ENCODE results near the gene MARK1.

- TF ChIP-seq CTCF (IDR thresholded peaks at IDR 0.05) (no peak), POLR2A (IDR thresholded peaks at IDR 0.05) (no peak)
Observed at GRCh38 chr1:220592714-220593113, 64.8 kb downstream of the MARK1 start.

Measured in esophagus squamous epithelium (tissue), 4 donors.